Measurements from ENCODE around the gene PPP2R2D.
"Not testable (repeated sequence)": the region's sequence is repeated elsewhere in the genome, so short reads cannot be mapped to it uniquely, and the experiment has no call there.

Gene PPP2R2D

DNA sequence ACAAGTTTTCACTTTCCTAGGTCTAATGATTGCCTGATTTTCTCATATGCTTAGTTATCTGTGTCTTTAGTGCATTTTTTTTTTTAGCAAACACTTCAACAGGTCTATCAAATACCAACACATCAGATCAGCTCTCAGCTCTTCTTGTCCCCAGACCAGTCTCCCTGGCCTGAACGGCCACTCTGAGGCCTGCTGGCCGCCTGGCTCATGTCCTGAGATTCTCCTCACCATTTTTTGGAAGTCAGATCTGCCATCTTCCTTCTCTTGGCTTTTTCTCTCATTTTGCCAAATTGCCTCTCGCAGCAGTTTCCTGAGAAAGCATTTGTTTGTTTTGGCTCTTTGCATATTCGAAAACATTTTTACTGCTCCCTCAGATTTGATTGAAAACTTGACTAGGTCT, 29.3 kb downstream of the PPP2R2D start:
- DNase-seq: no peak

DNA sequence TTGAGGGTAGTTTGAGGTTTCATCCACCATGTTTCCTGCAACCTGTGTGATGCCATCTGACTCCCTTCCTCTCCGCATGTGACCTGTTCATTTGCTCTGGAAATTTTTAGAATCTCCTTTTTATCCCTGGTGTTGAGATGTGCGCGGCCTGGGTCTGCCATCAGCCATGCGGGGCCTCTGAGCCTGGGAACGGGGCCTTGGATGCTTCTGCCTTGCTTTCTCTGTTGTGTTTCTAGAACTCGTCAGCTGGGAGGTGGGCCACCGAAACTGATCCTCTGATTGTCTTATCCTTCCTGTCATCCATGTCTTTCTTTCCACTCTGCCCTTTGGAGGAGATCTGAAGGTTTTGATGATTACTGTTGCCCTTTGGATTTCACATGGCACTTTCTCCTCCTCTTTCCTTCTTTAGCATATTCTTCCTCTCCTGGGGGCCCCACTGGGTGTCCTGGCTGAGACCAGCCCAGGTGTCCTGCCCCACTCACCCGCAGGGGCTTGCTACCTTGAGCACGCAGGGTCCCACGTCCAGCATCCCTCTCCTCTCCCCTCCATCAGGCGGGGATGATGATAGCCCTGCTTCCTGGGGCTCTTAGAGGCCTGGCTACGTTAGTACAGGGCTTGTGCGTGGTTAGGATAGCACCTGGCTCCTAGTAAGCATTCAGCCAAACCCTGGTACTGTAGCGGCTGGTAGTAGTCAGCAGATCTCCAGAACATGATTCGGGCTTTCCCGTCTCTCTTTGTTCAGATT, 29.9 kb downstream of the PPP2R2D start:
- DNase-seq: no peak

DNA sequence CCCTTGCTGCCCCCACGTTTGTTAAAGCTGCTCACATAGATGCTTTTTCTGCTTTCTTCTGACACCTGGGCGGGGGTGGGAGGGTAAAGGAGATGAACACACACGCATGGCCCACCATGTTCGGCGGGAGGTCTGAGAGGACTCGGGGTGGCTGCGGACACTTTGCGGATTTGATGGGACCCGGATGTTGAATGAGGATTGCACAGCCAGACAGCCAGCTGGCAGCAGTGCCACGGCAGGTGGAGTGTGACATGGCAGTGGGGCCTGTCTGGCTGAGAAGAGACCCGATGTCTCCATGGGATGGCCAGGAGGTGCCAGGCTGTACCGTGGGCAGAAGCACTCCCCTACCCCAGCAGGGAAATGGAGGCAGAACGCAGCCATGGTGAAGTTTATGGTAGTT, 31.2 kb downstream of the PPP2R2D start:
- DNase-seq: no peak

DNA sequence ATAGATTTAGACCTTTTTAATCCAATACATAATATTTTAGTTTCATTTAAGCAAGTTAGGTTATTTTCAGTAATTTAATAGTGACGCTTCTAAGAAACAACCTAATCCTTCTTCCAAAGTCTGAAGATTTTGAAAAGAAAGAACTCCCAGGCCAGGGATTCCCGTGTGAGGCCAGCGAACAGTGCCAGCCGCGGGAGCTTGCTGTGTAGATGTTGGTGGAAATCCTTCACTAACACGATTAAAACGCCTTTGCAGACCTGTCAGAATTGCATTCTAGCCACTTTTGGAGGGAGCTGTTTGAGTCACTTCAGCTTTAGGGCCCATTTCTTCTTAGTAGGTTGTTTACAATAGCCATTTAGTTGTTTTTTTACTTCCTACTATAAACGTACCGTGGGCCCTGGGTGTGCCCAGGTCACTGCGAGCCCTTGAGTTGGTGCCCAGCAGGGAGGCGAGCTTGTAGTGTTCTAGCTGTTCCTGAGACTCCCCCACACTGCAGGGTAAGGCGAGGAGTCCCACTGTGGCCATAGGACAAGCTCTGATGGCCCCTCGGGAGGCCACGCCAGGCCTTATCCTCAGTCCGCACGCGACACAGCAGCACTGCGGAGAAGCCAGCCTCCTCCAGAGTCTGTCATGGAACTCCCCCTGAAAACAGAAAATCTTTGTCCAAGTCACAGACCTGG, 32.3 kb downstream of the PPP2R2D start:
- no peak for DNase-seq

DNA sequence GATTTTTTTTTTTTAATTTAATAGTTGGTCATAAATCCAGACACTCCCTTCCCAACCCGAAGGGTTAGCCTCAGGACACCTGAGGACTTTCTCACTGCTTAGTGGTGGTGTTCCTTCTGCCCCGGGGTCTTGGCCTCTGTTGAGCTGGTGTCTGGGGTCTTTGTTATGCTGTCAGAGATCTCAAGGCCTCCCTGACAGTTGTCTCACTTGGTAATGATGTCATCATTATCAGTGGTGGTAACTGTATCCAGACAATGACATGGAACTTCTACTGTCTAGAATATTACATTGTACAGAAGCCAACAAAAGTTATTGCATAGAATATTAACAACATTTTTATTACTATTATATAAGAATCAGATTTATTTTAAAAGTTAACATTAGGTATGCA, 32.9 kb downstream of the PPP2R2D start:
- DNase-seq: no peak

DNA sequence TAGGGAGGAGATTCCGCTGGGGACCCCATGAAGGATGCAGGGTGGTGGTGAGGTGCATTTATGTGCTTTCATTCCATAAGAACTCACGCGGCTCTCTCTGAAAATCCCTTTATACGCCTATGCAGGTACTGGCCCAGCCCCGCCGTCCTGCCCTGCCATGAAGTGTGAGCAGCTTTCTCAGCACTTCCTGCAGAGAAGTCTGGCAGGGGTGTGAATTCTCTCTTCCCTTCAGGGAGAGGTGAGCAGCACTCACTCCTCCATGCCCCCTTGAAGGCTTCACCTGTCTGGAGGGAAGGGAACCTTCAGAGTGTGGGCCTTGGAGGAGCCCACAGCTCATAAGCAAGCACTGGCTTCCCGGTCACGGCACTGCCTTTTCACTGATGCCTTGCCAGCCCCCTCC, 34.0 kb downstream of the PPP2R2D start:
- DNase-seq: no peak

DNA sequence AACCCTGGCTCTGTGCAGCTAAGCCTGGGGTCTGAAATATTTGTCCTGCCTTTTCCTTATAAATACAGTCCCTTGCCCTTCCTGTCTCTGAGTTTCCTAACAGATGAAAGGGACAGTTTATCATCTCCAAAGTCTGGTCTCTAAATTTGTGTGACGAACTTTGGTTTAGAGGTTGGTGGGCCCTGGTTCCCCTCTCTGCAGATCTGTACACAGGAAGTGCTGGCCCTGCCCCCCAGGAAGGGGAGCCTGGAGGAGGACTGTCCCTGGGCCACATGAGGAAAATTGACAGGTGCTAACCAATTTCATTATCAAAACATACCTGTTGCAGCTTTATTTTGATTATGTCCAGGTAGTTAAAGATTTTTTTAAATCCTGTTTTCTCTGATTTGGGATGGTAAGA, 34.5 kb downstream of the PPP2R2D start:
- DNase-seq: no peak

DNA sequence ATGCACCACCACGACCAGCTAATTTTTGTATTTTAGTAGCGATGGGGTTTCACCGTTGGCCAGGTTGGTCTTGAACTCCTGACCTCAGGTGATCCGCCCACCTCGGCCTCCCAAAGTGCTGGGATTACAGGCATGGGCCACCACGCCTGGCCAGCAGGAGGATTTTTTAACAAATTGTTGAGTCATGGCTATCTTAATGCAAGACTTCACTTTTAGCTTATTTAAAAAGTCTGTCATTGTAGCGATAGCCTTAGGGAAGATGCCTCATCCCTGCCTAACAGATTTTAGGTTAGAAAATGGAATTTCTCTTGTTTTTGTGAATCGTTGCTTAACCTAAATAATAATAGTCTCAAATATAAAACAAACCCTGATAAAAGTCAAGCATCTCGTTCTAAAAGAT, 35.5 kb downstream of the PPP2R2D start:
- no peak for DNase-seq

DNA sequence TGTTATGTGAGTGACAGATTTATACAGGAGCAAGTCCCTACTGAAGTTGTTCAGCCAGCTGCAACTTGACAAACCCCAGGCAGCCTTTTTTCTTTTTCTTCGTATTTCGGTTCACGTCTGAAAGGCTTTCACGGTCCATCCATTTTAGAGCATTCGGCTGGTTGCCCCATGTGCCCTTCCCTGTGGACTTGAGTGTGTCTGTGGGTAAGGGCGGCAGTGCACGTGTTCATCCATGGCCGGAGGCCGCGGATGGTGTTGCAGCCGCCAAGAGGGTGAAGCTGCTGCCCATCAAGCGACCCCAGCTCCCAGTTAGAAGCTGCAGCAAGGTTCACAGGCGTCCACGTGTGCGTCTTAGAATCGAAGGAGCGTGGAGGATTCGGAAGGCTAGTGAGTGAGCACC, 35.9 kb downstream of the PPP2R2D start:
- no peak for DNase-seq

DNA sequence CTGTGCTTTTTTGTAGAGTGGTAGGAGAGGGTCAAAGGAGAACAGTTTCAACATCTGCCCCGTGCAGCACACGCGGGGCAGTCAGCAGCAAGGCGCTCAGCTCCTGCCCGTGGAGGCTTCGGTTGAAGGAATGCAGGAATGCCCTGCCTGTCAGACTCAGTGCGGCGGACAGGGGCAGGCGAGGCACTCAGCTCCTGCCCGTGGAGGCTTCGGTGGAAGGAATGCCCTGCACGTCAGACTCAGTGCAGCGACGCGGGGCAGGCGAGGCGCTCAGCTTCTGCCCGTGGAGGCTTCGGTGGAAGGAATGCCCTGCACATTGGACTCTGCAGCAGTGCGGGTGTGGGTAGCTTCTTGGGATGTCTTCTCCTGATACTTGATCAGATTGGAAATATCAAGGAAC, 37.0 kb downstream of the PPP2R2D start:
- no peak for DNase-seq

DNA sequence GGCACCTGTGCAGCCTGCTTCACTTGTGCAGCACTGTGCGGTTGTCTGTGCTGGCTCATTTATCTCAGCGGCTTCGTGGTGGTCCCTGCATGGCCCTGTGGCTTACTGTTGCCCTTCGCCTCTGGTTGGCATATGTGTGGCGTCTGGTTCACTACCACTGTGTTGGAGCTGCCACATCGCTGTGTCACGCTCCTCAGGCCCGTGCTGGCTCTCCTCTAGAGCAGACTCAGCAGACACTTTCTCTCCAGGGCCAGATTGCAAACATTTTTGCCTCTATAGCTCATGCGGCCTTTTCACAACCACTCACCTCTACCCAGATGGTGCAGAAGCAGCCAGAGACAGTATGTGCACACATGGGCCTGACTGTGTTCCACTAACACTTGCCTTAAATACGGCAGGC, 37.9 kb downstream of the PPP2R2D start:
- DNase-seq: no peak

DNA sequence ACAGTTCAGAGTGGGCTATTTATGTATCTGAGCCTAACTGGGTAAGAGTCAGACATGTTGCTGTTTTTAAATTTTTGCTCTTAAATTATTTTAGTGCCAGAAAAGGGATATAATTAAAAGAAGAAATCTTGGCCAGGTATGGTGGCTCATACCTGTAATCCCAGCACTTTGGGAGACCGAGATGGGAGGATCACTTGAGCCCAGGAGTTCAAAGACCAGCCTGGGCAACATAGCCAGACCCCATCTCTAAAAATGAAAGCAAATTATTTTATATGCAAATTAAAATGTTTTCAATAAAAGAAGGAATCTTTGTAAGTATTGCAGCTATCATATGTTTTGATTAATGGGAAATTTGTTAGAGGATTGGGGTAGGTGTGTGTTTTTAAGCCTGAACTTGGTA, 41.6 kb downstream of the PPP2R2D start:
- DNase-seq: no peak

DNA sequence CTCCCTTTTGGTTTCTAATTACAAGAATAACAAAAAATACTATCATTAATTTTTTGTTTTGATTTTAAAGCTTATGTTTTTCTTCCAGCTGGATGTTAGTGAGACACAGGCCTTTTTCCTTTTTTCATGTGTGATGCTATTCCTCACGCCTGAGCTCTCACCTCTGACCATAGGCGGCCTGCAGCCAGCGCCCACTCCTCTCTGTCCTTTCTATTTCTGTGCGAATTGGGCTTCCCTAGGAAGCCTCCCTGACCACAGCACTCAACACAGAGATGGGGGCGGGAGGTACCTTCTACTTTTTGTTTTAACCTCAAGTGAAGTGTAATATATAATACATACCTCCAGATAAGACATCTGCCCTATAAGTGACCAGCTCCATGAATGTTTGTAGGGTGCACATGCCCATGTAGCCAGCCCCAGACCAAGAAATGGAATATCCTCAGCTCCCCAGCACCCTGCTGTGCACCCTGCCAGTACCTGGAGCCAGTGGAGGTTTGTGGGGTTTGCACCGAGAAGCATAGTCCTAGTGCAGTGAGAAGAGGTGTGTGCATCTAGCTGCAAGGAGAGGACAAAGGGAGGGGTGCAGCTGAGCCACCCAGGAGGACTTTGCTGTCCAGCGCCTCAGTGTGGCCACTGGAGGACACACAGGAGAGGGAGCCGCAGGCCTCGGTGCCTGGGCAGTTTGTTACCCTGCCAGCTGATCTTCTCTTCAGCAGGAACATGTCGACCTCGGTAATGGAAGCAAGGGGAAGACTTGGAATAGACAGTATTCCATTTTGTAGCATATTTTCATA, 42.4 kb downstream of the PPP2R2D start:
- peak; percentile 26 for DNase-seq

DNA sequence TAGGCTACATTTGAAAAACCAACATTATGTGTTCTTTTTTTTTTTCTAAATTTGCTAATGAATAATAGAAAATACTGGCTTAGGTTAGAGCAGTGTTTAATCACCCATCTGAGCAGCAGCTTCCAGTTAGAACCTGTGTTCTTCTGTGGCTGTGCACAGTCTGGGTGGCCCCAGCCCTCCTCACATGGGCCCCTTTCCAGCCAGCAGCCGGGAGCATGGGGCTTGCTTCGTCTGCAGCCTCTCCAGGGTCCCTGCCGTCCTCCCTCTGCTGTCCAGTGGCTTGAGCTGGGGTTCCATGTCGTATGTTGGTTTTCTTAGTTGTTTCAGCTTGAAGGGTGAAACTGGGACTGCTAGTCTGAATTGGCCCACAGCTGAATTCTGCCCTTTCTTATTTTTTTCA, 43.6 kb downstream of the PPP2R2D start:
- DNase-seq: no peak

DNA sequence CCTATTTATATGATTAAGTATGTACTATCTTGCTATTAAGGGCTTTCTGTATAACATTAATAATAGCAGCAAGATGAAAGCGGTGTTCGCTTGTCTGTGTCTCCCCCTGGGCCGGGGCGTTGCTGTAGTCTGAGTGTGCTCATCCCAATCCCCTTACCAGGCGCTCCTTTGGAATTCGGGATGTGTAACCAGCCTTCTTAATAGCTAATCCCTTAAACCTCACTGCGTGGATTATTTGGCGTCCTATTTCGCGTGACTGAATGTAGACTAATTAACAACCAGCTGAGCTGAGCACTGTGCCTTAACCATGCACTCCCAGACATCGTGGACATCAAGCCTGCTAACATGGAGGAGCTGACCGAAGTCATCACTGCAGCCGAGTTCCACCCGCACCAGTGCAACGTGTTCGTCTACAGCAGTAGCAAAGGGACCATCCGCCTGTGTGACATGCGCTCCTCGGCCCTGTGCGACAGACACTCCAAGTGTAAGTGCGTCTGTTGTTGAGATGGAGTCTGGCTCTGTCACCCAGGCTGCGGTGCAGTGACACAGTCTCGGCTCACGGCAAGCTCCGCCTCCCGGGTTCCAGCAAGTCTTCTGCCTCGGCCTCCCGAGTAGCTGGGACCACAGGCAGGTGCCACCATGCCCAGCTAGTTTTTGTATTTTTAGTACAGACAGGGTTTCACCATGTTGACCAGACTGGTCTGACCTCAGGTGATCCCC, 44.3 kb downstream of the PPP2R2D start:
- no peak for DNase-seq

DNA sequence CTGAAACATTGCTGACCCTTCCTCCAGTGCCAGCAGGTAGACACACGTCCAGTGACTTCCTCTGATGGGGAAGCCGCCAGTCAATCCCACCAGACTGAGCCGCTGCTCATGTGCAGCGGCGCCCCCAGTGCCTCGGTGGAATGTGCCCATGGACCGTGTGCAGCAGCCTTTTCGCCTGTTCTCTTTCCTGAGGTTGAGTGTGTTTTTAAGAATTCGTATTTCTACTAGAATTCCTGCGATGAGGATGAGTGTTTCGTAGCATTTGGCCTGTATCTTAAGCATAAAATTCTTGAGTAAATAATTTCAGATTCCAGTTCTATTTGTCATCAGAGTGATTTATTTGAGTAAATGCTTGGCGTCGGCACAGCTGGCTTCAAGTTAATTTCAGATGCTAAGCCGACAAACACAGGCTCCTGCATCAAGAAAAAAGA, 45.5 kb downstream of the PPP2R2D start:
- peak; percentile 95 for DNase-seq

DNA sequence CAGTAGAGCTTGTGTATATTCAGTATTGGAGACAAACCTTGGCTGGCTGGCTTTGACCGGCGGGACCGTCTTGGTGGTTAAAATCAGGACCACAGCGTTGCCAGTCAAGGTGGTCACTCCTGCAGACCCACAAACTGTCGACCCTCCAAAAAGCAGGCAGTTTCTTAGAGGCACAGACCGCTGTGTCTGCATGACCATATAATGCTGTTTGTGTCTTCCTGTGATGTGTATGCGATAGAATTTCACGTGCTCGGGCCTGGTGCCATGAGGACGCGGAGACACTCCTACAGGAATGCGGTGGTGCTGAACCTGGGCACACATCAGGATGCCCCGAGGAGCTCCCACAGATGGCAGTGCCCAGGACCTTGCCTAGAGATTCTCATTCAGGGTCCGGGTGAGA, 46.1 kb downstream of the PPP2R2D start:
- DNase-seq: no peak

DNA sequence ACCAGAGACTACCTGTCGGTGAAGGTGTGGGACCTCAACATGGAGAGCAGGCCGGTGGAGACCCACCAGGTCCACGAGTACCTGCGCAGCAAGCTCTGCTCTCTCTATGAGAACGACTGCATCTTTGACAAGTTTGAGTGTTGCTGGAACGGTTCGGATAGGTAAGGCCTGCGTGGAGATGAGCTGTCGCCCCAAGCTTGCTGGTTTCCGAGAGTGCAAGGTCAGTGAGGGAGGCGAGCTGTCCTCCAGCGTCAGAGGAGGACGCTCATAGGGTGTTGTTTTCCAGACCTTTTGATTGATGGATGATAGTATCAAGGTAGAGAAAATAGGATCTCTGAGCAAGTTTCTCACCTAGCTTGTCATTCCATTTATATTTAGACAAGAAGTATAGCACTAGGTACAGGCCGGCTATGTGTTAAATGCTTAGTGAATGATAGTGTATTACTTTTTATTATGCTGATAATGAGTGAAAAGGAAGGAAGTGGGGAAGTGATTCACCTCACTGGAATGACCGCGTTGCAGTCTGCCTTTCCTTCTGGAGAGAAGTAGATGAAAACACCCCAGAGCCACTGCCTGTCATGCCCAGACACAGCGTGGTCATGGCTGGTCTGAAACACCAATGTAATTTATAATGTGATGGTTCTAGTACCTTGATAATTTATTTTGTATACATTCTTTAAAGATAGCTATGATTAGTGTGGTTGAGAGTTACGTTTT, 47.0 kb downstream of the PPP2R2D start:
- DNase-seq: peak; percentile 84

DNA sequence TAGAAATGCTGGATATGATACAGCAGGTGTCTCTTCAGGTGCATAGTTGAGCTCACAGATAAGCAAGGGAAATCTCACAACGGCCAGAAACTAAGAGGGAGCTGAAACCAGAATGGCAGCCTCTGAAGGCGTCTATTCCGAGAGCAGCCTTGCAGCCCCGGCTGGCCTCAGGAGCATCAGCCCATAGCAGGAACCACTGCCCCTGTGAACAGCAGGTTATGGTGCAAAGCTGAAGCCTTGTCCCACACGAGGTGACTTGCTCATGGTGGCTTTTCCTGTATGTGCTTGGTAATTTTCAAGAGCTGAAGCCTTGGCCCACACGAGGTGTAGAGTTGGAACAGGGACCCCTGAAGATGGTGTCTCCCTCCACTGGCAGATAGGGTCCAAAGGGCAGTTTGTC, 47.7 kb downstream of the PPP2R2D start:
- no peak for DNase-seq

DNA sequence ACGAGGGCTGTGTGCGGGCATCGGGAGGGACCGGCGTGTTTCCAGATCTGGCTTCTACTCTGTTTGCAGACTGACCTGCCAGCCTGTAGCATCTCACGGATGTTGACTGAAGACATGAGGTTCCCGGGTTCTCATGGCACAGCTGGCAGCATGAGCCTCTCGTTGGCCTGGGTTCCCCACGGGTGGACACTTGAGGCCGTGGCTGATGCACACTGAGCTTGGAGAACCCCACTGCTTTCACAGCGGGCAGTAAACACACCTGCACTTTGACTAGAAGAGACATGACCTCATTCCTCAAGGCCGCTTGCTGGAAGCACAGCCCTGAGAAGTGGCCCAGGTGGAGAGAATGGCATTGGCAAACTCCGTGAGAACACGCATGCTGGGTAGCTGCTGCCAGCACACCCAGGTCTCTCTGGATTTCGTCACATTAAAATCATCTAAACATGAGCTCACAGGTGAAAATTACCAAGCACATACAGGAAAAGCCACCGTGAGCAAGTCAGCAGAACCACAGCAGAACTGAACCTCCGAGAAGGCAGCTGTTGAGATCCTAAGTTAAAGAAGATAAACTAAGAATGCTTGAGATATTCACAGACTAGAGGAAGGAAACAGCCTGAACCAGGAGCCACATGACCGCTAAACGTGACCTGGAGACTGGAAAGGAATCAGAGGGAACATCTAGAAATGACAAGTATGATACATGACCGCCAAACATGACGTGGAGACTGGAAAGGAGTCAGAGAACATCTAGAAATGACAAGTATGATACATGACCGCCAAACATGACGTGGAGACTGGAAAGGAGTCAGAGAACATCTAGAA, 48.4 kb downstream of the PPP2R2D start:
- DNase-seq: no peak

DNA sequence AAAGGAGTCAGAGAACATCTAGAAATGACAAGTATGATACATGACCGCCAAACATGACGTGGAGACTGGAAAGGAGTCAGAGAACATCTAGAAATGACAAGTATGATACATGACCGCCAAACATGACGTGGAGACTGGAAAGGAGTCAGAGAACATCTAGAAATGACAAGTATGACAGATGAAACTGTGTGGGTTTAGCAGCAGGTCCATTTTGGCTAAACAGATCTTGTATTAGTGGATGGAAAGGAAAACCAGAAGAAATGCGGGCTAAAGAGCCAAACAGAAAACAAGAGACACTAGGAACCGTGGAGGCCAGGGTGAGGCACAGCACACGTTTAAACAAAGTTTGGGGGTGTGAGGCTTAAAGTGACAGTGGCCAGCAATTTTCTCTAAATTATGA, 49.1 kb downstream of the PPP2R2D start:
- DNase-seq: not testable (repeated sequence)

All from HCEC 1CT (cell line).